Left hindlimb (tissue), 1 donor: ENCODE measurements around the gene CASP5.
"Not testable (repeated sequence)": the region's sequence is repeated elsewhere in the genome, so short reads cannot be mapped to it uniquely, and the experiment has no call there.

Experiments used
- DNase-seq: peaks from one replicate; pipeline ENCODE4 v3.0.0-alpha.2; 2018

Gene CASP5

DNA sequence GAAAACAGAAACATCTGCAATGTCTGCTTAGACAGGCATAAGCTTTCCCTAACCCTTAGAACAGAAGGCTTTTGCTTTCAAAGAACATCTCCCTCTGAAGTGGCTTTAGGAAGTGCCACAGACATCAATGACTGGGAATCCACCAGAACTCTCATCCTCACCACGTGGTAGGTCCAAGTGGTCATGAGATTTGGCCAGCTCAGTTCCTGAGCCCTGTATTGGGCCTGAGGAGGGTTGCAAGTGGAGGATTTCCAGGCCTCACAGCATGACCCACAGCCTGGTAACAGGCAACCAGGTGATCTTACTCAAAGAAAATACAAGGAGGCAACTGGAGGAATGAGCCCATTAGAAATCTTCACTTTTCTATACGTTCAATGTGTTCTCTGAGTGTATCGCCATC lies 10.4 kb upstream of the CASP5 start:
- no peak for DNase-seq

DNA sequence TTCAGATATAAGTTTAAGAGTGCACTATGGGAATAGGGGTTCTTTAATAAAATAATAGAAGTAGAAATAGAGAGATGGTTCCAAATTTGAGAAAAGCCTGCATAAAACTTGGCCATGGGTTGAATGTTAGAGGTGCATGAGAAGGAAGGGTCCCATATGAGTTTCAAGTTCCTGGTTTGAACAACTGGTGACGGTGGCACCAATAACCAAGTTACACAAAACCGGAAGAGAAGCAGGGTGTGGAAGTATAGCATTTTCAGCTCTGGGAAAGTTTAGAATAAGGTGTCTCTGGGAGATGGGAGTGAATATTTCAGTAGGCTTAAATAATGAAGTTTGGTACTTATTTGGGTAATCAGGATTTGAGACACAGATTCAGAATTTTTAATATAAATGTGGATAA lies 9.5 kb upstream of the CASP5 start:
- no peak for DNase-seq

DNA sequence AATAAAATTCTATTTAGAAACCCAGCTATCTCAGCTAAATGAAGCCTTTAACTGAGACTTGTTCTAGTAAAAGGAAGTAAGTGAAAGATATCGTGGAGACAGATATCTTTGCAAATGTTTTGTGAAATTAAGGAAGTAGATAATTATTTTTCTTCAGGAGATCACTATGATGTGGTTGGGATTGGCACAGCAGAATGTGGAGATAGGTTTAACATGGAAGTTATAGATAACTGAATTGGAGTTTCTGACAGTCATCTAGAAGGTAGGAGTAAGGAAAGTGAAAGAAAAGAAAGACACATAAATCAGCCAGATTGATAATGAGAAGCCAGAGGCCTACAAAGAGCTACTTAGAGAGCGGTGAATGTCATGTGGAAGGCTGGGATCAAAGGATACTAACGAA lies 4.7 kb upstream of the CASP5 start:
- DNase-seq = no peak

DNA sequence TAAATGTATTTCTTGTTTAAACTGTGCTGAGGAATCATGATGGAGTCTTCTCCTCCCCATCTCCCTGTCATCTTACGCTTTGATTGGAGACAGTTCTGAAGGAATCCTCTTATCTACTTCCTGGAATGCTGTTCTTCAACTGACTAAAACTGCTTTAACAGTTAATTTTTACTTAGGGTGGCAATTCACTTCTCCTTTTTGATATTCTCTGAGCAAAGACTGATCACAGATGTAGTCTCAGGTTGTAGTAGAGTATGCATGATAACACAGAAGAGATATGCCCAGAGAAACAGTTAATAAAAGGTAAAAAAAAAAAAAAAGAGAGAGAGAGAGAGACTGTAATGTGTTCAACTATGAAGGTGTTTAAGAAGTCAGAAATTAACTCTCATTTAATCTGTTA lies 1.4 kb upstream of the CASP5 start:
- DNase-seq = no peak

DNA sequence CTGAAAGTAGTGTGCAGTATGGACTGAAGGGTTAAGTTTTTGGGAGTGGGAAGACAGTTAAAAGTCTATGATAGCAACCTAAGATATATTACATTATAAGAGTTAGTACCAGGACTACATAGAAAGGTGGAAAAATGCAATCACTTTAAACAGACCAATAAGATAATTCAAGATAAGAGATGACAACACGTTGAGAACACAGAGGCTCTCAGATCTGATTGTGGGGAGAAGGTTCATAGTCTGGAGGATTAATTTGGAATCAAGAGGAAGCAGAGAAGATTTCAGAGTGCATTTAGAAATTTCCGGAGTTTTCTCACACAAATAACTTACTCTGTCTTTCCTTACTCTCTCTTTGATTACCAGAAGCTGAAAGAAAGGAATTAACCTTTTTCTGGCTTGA lies 441 bp downstream of the CASP5 start:
- no peak for DNase-seq

DNA sequence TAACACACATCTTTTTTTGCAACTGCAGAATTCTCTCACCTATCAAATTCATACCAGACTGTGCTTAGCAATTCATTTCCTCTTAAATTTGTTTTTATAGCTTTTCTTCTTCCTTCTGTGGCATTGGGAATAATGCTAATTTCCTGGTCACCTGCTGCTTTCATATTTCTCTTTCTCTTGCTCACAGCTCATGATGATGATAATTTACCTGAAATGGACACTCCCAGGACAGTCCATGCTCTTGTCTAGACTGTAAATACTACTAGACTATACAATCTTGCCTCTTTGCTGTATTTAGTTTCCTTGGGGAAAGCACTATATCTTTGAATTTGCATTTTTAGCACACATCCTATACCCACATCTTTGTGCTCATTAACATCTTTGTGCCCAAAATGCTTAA lies 15.5 kb downstream of the CASP5 start:
- no peak for DNase-seq

DNA sequence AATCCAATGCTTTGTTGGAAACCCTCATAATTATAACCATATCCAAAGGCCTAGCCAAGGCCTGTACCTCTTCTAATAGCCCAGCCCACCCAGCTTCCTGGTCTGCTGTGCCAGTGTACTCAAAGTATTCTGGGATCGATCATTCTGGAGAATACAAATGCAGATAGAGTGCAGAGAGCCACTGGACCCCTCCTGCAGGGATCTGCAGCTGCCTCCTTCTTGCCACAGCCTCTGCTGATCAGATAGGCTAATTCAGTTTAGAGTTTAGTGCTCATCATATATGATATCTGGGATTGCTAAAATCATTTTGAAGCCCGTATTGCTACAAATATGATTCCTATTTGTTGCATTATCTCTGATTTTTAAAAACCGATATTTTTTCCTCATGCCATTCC lies 17.5 kb downstream of the CASP5 start:
- no peak for DNase-seq

DNA sequence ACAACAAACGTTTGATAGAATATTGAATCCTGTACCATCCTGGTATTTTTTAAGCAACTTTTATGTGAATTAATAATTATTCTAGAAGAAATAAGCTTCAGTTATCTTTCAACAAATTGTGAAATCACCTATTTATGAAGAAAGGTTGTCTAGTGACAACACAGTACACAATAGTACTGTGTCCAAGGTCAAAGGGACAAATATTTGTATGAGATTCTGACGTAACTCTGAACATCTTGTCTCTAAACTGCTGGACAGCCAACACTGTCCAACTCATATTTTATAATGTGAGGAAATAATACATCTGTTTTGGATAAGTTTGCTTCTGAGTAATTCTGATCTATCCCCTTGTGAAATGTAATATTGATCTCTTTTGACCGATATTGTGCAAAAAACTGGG lies 18.9 kb downstream of the CASP5 start:
- DNase-seq = no peak

DNA sequence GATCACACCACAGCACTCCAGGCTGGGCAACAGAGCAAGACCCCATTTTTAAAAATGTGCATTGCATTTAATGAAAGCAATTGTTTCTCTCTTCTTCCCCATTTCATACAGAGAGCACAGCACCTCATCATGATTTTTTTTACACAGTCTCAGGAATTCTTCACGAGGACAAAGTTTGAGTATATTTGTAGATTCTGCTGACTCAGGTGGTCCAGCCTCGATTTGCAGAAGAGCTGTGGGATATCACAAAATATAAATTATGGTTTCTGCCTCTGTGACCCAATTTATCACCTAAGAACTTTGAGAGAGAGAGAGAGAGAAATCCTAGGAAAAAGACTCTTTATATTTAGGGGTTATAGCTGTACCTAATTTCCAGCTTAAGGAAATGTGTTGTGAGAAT lies 19.8 kb downstream of the CASP5 start:
- DNase-seq = no peak

DNA sequence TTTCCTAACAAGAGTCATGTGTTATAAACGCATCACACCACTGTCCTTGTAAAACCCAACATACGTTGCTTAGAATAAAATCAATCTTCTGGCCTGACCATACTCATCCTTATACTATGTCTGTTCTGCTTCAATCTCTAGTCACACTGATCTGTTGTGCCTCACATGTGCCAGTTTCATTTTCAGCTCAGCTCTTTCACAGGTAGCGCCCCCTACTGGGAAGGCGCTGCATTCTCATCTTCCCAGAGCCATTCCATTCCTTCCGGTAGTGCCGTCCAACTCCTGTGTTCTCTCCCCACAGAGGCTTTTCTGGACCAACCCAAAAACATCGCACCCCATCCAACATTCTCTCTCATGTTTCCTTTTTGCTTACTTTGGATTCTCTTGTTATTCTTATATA lies 22.2 kb downstream of the CASP5 start:
- DNase-seq = no peak

DNA sequence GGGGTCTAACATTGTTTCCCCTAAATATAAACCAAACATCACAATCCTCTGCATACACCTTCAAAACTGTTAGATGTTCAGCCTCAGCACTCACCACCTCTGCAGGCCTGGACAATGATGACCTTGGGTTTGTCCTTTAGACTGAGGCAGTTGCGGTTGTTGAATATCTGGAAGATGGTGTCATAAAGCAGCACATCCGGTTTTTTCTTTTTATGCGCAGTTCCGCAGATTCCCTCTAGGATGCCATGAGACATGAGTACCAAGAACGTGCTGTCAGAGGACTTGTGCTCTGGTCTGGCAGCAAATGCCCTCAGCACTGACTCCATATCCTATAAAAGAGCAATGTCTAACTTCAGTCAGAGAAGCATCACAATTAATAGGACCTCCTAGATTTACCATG lies 22.8 kb downstream of the CASP5 start:
- no peak for DNase-seq

DNA sequence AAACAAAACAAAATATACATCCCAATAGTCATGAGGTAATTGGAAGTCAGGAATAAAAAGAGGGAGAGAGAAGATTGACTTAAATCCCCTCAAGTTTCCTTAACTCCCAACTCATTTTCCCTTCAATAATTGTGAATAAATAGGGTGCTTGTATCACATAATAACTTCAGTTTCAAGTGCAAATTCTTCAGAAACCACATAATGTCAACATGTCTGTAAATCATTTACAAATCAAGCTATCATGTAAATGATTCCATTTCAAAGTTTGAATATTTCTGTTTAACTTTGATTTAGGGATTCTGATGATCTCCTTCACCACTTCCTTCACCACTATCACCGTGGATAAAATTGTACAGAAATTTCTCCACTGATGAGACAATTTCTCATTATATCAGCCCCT lies 23.2 kb downstream of the CASP5 start:
- no peak for DNase-seq

DNA sequence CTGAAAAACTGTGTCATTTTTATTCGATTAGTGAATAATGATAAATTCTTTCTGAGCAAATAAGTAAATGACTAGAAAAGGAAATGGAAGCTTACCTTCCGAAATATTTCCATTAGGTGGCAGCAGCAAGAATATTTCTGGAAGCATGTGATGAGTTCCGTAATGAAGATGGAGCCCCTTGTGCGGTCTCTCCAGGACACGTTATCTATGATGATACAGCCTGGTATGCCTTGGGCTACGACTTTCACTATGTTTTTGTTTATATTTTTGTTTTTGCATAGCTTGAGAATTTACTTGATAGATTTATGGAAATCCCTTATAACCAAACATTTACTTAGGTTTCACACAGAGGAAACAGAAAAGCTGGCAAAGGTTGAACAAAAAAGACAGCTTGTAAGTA lies 25.7 kb downstream of the CASP5 start:
- DNase-seq = no peak

DNA sequence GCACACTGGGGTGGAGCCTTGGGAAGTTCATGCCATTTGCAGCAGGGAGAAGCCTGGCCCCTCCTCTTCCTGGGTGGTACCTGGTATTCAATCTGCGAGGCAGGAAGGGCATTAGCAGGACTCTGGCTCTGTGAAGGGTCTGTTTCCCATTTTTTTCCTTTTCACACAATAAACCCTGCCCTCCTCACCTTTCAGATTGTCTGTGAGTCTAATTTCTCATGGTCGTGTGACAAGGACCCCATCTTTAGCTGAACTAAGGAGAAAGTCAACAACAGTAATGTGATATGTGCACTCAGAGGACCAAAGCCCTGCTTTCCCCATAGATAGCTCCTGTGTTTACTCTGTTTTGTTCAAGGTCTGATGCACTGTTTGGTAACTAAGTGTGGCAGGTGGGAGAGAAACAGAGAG lies 28.0 kb downstream of the CASP5 start:
- DNase-seq = no peak

DNA sequence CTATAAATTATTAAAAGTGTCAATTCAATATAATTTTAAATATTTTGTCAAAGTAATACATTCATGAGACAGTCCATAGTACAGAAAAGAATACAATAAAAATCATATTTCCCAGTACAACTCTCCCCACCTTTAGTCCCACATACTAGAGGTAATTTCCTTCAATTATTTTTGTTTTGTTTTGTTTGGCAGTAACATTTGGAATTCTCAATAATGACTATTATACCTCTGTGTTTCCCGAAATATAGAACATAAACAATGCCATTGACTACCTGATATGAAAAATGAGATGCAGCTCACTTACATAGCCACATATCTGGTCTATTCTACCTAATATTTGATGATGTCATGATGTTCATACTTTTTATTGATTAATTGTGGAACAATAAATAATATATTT lies 30.2 kb downstream of the CASP5 start:
- no peak for DNase-seq

DNA sequence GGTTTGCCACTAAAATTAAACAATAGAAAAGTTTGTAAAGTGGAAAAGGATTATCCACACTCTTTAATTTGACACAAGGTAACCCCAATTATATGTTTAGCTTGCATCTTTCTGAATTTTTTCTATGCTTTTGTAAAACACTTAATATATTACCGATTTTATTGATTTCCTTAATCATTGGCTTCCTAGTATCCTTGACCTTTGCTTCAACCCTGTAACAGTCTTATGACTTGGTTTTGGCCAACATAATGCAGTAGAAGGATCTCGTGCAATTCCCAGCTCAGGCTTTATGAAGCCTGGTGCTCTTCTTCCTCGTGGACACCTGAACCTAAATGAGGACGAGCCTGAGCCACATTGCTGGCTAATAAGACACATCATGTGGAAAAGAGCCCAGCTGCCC lies 31.0 kb downstream of the CASP5 start:
- no peak for DNase-seq

DNA sequence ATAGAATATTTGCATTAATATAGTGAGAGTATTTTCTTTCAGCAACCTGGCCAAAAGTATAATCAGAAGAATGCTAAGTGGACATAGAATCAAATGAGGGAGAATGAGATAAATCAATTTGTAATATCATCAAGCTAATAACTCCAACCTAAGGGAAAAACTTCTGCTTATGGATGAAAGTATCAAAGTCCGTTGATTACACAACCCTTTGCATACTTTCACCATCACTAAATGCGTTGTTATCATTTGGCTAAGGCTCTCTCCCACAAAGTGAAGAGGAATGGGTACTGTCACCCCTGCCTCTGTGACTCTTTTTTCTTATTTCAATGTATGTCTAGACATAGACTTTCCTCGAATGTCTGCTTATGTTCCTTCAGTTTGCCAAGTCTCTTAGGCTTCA lies 38.2 kb downstream of the CASP5 start:
- no peak for DNase-seq

DNA sequence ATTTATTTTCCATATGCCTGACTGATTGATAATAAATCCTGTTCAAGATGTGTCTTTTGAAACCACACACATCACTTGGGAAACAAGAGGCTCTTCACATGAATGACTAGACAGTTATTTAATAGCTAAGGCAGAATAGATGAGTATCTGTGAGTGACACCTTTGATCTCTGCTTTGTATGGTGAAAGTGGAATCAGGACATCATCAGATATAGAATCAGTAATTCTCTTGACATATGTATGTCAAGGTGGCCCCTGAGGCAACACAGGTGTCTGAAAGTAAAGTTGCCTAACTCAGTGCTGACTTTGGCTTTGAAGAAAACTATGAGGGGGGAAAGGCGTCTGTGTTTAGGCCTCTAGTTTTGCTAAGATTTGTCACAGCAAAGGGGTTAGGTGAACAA lies 43.1 kb downstream of the CASP5 start:
- DNase-seq = no peak

DNA sequence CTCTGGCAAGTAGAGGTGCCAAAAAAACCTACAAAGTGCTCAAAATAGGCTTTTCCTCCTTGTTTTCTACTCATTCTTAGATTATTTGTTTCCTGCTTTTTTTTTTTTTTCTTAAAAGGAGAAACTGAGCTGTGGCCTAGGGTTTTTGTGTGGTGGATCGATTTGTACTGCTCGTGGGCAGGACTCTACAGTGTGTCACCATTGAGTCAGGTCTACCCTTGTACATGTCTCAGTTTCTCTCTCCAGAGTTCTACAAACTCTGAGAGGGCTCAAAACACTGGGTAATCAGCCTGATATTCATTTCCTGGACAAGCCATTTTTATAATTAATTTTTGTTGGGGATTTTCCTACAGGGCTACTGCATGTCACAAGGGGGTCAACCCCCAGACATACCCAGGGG lies 49.4 kb downstream of the CASP5 start:
- no peak for DNase-seq

DNA sequence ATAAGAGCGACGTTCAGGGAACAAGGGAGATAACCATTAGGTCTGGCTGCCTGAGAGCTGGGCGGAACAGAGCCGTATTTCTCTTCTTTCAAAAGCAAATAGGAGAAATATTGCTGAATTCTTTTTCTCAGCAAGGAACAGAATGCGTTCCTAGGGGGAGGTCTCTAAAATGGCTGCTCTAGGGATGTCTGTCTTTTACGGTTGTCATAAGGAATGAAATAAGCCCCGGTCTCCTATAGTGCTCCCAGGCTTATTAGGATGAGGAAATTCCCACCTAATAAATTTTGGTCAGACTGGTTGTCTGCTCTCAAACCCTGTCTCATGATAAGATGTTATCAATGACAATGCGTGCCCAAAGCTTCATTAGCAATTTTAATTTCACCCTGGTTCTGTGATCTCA lies 50.0 kb downstream of the CASP5 start:
- not testable (repeated sequence) for DNase-seq

DNA sequence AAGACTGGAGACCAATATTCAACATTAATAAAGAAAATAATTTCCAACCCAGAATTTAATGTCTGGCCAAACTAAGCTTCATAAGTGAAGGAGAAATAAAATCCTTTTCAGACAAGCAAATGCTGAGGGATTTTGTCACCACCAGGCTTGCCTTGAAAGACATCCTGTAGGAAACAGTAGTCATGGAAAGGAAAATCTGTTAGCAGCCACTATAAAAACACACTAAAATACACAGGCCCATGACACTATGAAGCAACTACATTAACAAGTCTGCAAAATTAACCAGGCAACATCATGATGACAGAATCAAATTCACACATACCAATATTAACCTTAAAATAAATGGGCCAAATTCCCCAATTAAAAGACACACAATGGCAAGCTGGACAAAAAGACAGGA lies 52.2 kb downstream of the CASP5 start:
- DNase-seq = no peak

DNA sequence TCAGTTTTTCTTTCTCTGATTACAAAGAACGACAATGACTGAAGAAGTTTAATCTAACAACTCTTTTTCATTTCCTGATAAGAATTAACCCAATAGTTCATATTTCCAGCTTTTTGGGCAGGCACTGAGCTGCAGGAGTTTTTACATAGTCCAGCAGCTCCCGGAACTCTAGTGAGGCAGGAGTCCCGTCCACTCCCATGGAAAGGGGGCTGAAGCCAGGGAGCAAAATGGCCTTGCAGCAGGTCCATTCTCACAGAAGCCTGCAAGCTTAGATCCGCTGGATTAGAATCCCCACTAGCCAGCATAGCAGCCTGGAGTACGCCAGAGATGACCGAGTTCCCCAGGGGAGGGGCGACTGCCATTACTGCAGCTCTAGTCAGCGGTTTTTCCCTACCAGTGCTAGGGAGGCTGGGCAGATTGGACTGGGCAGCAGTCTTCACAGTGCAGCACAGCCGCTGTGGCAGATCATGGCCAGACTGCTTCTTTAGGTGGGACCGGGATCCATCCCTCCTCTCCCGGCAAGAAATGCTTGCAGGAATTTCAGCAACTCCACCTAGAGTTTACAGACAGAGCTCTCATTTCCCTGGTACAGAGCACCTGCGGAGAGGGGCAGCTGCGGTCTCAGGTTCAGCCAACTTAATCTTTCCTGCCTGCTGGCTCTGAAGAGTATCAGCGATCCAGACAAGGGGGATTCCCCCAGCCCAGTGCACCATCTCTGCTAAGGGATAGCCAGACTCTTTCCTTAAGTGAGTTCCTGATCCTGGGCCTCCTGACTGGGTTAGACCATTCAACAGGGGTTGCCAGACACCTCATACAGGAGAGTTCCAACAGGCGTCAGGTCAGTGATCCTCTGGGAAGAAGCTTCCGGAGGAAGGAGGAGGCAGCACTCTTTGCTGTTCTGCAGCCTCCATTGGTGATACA lies 53.9 kb downstream of the CASP5 start:
- peak; percentile 60 for DNase-seq

DNA sequence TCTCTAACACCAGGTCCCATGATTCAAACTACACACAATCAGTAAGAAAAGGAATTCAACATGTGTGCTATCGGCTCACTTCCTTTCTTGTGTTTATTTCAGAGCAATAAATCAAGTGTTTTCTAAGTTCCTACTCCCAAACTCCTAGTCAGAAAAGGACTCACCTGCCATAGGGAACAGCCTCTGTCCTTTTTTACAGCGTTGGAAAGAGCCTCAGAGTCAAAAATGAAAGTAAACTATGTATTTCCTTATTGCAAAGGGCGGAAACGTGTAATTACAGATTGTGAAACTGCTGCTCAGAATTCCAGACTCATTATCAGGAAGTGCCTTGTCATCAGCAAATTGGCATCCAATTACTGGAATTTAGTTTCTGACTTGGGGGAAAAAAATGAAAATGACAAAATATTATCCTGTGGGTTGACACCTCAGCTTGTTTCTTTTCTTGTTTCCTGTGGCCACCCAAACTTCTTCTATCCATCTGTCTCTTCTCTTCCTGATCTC lies 54.6 kb downstream of the CASP5 start, which contains the start of gene CASP4:
Gene CASP4, minus strand, starts transcription at position 220 of the 501 bp plus-strand sequence. Its CDS starts 49 bp downstream, at position 171.
- DNase-seq = no peak

DNA sequence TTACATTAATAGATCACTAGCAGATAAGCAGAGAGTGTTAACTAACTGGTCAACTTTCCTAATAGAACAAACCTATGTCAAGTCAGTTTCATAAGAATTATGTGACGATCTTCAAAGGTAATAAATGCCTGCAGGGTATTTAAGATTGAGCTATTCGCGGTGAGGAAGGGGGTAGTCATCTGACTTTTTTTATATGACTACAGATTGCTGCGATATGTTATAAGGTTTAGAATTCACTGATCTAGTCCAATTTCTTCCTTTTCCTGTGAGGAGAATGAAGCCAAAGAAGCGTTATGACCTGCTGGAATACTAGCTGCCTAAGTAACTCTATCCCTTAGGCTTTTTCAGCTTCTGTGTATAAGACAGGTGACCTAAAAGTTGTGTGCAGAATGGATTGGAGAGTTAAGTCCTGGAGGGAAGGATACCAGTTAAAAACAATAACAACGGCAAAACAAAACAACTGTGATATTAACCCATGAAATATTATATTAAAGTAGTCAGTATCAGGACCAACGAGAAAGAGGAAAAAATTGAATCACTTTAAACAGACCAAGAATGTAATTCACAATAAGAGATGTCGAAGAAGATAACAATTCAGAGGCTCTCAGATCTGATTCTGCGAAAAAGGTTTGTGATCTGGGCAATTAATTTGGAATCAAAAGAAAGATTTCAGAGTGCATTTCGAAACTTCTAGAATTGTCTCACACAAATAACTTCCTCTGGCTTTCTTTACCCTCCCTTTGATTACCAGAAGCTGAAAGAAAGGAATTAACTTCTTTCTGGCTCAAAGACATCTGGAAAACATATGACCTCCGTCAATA lies 55.2 kb downstream of the CASP5 start:
- DNase-seq = no peak
